ENCODE data around the gene FMNL2.

FMNL2 gene

DNA sequence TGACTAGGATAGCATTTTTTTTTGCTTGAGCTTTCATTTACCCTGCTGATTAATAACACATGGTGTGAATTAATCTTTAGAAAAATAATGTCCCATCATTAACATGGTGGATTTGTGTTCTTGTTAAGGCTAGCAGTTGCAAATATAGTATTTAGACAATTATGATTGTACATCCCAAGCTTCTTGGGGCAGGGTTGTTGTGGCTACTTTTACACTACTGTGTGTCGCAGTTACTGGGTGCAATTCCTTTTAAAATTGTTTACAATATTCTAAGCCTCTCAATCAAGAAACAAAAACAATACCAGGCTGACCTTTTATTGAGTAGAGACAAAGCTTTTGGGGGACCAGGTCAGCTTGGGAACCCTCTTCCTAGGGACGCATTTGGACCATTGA, 2.5 kb downstream of the FMNL2 start:
- H3K4me3 ChIP-seq (ENCODE audit: low read depth, low read length), result no peak overlapping the region
- TF ChIP-seq, protein P1, sequence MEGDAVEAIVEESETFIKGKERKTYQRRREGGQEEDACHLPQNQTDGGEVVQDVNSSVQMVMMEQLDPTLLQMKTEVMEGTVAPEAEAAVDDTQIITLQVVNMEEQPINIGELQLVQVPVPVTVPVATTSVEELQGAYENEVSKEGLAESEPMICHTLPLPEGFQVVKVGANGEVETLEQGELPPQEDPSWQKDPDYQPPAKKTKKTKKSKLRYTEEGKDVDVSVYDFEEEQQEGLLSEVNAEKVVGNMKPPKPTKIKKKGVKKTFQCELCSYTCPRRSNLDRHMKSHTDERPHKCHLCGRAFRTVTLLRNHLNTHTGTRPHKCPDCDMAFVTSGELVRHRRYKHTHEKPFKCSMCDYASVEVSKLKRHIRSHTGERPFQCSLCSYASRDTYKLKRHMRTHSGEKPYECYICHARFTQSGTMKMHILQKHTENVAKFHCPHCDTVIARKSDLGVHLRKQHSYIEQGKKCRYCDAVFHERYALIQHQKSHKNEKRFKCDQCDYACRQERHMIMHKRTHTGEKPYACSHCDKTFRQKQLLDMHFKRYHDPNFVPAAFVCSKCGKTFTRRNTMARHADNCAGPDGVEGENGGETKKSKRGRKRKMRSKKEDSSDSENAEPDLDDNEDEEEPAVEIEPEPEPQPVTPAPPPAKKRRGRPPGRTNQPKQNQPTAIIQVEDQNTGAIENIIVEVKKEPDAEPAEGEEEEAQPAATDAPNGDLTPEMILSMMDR (IDR thresholded peaks at IDR 0.05; ENCODE audit: insufficient read depth, low read depth, low read length, missing control alignments), result no peak
- DNase-seq (ENCODE audit: low read depth), result no peak

DNA sequence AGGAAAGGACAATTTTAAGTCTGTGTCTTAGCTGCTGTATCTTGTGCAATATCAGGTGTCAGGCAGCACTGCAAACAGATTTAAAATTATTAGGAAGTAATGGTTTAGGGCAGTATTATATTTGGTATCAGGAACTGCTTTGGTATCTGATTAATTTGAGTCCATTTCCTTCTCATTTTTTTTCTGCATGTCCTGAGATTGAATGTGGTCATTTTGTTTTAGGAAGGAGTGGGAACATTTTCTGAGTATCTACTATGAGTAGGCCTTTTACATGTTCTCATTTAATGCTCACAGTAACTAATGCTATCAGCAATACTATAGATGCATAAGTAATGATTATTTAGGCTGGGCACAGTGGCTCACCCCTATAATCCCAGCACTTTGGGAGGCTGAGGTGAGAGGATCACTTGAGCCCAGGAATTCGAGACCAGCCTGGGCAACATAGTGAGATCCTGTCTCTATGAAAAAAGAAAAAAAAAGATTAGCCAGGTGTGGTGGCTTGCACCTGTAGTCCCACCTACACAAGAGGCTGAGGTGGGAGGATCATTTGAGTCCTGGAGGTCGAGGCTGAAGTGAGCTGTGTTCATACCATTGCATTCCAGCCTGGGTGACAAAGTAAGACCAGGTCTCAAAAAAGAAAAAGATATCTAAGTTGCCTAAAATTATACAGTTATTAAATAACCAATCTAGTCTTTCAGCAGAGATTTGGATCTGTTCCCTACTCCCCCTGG, 4.7 kb downstream of the FMNL2 start:
- no peak overlapping the region for H3K4me3 ChIP-seq (ENCODE audit: low read depth, low read length)
- DNase-seq (ENCODE audit: low read depth), result no peak
- TF ChIP-seq, protein P1 (IDR thresholded peaks at IDR 0.05; ENCODE audit: insufficient read depth, low read depth, low read length, missing control alignments), result no peak

DNA sequence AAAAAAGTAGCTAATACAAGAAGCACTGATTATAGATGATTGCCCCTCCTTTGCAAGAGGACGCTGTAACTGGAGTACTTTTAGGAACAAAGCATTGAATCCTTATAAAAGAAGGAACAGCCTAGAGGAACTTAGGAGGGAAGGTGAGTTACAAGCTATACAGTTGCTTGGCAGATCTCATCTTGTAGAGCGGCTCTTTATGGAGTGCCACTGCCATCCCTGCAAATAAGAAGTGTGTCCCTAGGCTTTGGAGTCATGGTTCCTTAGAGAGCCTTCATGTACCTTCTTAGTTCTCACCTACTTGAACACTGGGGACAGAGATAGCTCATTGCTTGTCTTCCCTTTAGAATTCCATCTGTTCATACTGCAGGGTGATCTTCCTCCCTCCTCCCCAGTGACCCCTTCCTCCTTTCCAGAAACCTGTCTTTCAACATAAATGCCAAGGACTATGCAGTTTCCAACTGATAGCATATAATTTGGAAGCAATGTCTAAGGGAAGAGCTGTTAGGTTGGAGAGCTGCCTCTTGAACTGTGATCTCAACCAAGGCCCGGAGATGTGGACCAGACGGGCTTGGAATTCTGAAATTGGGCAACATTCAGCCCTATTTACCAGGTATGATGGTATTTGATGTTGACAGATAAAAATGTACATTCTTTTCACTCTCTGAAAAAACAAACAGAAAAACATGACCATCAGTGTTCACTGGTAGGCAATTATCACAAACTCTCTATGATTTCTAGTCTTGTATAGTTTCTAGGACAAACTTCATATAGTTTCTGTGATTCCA, 7.5 kb downstream of the FMNL2 start:
- H3K4me3 ChIP-seq (ENCODE audit: low read depth, low read length), result no peak overlapping the region
- no peak for DNase-seq (ENCODE audit: low read depth)
- TF ChIP-seq, protein P1 (IDR thresholded peaks at IDR 0.05; ENCODE audit: insufficient read depth, low read depth, low read length, missing control alignments), result no peak

DNA sequence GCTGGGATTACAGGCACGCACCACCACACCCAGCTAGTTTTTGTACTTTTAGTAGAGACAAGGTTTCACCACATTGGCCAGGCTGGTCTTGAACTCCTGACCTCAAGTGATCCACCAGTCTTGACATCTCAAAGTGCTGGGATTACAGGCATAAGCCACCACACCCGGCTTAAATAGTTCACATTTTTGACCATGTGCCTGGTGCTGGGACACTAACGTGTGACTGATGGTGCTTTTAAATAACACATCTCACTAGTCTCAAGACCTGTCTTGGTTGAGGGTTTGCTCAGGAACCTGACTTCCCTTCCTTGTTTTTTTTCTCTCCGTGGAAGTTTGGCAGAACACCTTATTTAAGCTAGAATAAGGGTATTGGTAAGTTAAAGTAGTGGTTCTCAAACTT, 8.5 kb downstream of the FMNL2 start:
- H3K4me3 ChIP-seq (ENCODE audit: low read depth, low read length), result no peak overlapping the region
- TF ChIP-seq, protein P1 (IDR thresholded peaks at IDR 0.05; ENCODE audit: insufficient read depth, low read depth, low read length, missing control alignments), result no peak

DNA sequence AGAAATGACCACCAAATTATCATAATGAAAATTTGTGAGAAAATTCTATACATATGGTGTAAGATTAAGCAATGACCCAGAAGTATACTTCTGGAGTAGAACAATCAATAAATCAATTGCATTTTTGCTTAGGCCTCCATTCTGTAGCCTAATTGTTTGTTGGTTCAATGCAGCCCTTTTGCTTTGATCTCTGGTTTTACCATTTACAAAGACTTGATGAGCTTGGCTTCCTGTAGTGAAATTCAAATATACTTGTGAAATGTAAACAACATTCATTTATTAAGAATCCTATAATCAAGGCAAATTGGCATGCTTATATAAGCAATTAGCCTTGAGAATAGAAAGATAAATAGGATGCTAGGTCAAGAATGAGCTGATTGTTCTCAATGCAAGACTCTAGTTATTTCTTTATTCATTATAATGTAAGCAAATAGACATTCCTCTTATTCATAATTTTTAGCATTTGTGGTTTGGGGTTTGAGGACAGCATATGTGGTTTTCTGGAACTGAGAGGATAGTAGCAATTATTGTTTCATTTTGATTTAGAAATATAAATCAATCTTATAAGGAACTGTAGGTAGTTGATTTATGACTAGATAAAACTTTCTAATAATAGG, 9.7 kb downstream of the FMNL2 start:
- no peak for DNase-seq (ENCODE audit: low read depth)
- H3K4me3 ChIP-seq (ENCODE audit: low read depth, low read length), result no peak overlapping the region
- TF ChIP-seq, protein P1 (IDR thresholded peaks at IDR 0.05; ENCODE audit: insufficient read depth, low read depth, low read length, missing control alignments), result no peak

More for the DNA sequence above, 8.5 kb downstream of the FMNL2 start:
- no peak for DNase-seq (ENCODE audit: low read depth)

DNA sequence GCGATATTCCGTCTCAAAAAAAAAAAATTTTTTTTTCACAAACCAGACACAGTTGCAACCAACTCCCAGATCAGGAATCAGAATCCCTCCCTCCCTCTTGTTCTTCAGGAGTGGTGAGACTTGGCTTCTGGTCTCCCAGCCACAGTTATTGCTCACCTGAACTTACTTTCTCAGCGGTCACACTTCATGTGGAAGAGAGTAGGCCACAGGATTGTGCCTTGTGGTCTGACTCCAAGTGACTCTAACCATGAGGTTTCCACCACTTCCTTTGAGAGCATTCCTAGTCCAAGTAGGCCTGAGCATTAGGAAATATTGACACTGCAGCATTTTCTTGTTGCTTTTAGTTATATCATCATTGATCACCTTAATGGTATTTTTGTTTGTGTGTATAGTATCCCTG, 12.1 kb downstream of the FMNL2 start:
- no peak for DNase-seq (ENCODE audit: low read depth)
- H3K4me3 ChIP-seq (ENCODE audit: low read depth, low read length), result no peak overlapping the region
- TF ChIP-seq, protein P1 (IDR thresholded peaks at IDR 0.05; ENCODE audit: insufficient read depth, low read depth, low read length, missing control alignments), result no peak
